K562 (cell line): Measurements from ENCODE around the gene ZC3H10. TPM values are rescaled to one million over a fixed set of nuclear protein-coding genes. Genes with fewer than 3 reads are reported as not detected.

Experiments used
- ATF7 ChIP-seq: fragments of 450-650 bp; IDR thresholded peaks from 2 replicates; pipeline ENCODE4 v1.7.1; 2014; ENCODE audit warnings: mild to moderate bottlenecking, moderate library complexity
- CCAR2 ChIP-seq: fragments of 200-400 bp; formaldehyde crosslinking; IDR thresholded peaks from 2 replicates; pipeline ENCODE4 v1.6.1; 2017; ENCODE audit warnings: mild to moderate bottlenecking, low read depth, low read length
- CREB5 ChIP-seq: fragments of 250-450 bp; sonication (Bioruptor Pico); IDR thresholded peaks from 2 replicates; pipeline ENCODE4 v1.5.0; 2020; ENCODE audit warnings: mild to moderate bottlenecking
- DLX4 ChIP-seq: fragments of 250-450 bp; sonication (Bioruptor Pico); IDR thresholded peaks from 2 replicates; pipeline ENCODE4 v1.6.1; 2021; ENCODE audit warnings: mild to moderate bottlenecking
- ELK3 ChIP-seq: fragments of 450-650 bp; formaldehyde crosslinking; IDR thresholded peaks from 2 replicates; pipeline ENCODE4 v1.4.0; 2020; ENCODE audit warnings: mild to moderate bottlenecking
- ESRRB ChIP-seq: fragments of 250-450 bp; sonication (Bioruptor Pico); IDR thresholded peaks from 2 replicates; pipeline ENCODE4 v1.5.0; 2020; ENCODE audit warnings: mild to moderate bottlenecking, moderate library complexity, borderline replicate concordance
- HSF4 ChIP-seq: fragments of 250-450 bp; sonication (Bioruptor Pico); IDR thresholded peaks from 2 replicates; pipeline ENCODE4 v2.1.2; 2022; ENCODE audit warnings: mild to moderate bottlenecking, moderate library complexity, borderline replicate concordance
- MNT ChIP-seq, 2 experiments: fragments of 450-650 bp; conservative IDR thresholded peaks; 2 replicates each; pipeline ENCODE4 v1.6.1; 2017; ENCODE audit warnings: mild to moderate bottlenecking in 2 of 2, moderate library complexity in 2 of 2
- NFE2L1 ChIP-seq: fragments of 450-650 bp; IDR thresholded peaks from 2 replicates; pipeline ENCODE4 v1.6.1; 2016; ENCODE audit warnings: missing genetic modification characterization, low read depth, mild to moderate bottlenecking, missing compliant biosample characterization, moderate library complexity, borderline replicate concordance
- NR2F6 ChIP-seq: fragments of 450-650 bp; formaldehyde crosslinking; IDR thresholded peaks from 2 replicates; pipeline ENCODE4 v1.4.0; 2020; ENCODE audit warnings: mild to moderate bottlenecking
- SAFB2 ChIP-seq: fragments of 200-400 bp; formaldehyde crosslinking; IDR thresholded peaks from 2 replicates; pipeline ENCODE4 v1.6.1; 2018; ENCODE audit warnings: borderline replicate concordance, low read length, low read depth, moderate library complexity; ENCODE audit not compliant: severe bottlenecking
- SIRT6 ChIP-seq: IDR thresholded peaks from one replicate; pipeline ENCODE4 v1.6.1; 2012; ENCODE audit warnings: low read depth, mild to moderate bottlenecking, control low read depth, inconsistent platforms, low read length, moderate library complexity
- TFE3 ChIP-seq: fragments of 450-650 bp; formaldehyde crosslinking; IDR thresholded peaks from 2 replicates; pipeline ENCODE4 v1.4.0; 2020; ENCODE audit warnings: mild to moderate bottlenecking, mixed read lengths
- ZNF507 ChIP-seq: conservative IDR thresholded peaks from 2 replicates; pipeline ENCODE4 v1.6.1; 2017; ENCODE audit warnings: missing genetic modification characterization, missing compliant biosample characterization
- ZNF57 ChIP-seq: fragments of 450-650 bp; formaldehyde crosslinking; IDR thresholded peaks from 2 replicates; pipeline ENCODE4 v1.4.0; 2020; ENCODE audit warnings: mild to moderate bottlenecking, moderate library complexity
- ZNF639 ChIP-seq, 2 experiments: fragments of 200-800 bp in 1 of 2; sonication (Bioruptor generic) in 1 of 2; sonication (generic) in 1 of 2; formaldehyde crosslinking in 1 of 2; IDR thresholded peaks in 1 of 2; conservative IDR thresholded peaks in 1 of 2; 2 replicates each; pipeline versions ENCODE4 v1.5.0 to v1.6.1; 2016 to 2020; ENCODE audit warnings: missing compliant biosample characterization in 1 of 2, missing genetic modification characterization in 1 of 2, missing genetic modification reagents in 1 of 2
- ZNF830 ChIP-seq: fragments of 250-450 bp; sonication (Bioruptor Pico); IDR thresholded peaks from 2 replicates; pipeline ENCODE4 v1.5.0; 2021; ENCODE audit warnings: mild to moderate bottlenecking
- polyA plus RNA-seq, 8 experiments: library from polyadenylated mRNA; depleted of rRNA in 4 of 8; stranded (reverse) in 5 of 8; unstranded in 3 of 8; fragments of >200 nt; fragmentation: Nextera tagmentation in 2 of 8; fragmentation: Illumina TruSeq in 1 of 8; extraction: Ambion mirVana in 2 of 8; extraction: Trizol in 1 of 8; gene quantifications; 2 replicates each; pipeline versions ENCODE4 v1.2.1 to v1.2.3, GENCODE V29; 2011 to 2014; ENCODE audit warnings: inconsistent platforms in 1 of 8, missing spikeins in 1 of 8
- total RNA-seq, 7 experiments: library from RNA; depleted of rRNA in 6 of 7; stranded (reverse); fragments of >200 nt in 6 of 7; fragmentation: Illumina TruSeq in 2 of 7; extraction: Trizol in 2 of 7; gene quantifications; 2 replicates each; pipeline versions ENCODE4 v1.2.1 to v1.2.3, GENCODE V29; 2011 to 2021; ENCODE audit warnings: low replicate concordance in 1 of 7

ZC3H10 gene
- total and polyA plus RNA-seq, 9 of the 15 experiments (the other 6 are each of a cell fraction or from before 2014, with no cell fraction given), result 0.31 to 4.1 (median 1.6) TPM

GRCh38 chr12:56117778-56118687 is at the start of gene ZC3H10 (continued):
- TF ChIP-seq ZNF639 (CRISPR knock-in tag; conservative IDR thresholded peaks at IDR 0.05 in 1 of 2, IDR thresholded peaks at IDR 0.05 in 1 of 2) (peak in 1 of 2 experiments; percentile 98; a peak in 2 of 4 replicates), ATF7 (peak; percentile 96), NFE2L1 (tag) (no peak), SAFB2 (no peak), HSF4 (CRISPR knock-in tag) (no peak), ELK3 (CRISPR knock-in tag) (0 out of 2 replicates have a peak, but pooled peaks have one; percentile 15), ZNF830 (CRISPR knock-in tag) (peak; percentile 90; the same call in 1 of the 2 replicates), NR2F6 (CRISPR knock-in tag) (no peak), MNT (conservative IDR thresholded peaks at IDR 0.05) (peak; percentile 97 to 98), ESRRB (no peak), ZNF57 (CRISPR knock-in tag) (no peak), CCAR2 (no peak), ZNF507 (no peak), CREB5 (CRISPR knock-in tag) (no peak), DLX4 (CRISPR knock-in tag) (0 out of 2 replicates have a peak, but pooled peaks have one; percentile 23), TFE3 (CRISPR knock-in tag) (0 out of 2 replicates have a peak, but pooled peaks have one; percentile 0), SIRT6 (peak; percentile 52)
